Measurements from ENCODE around the gene XYLB.

XYLB gene

DNA sequence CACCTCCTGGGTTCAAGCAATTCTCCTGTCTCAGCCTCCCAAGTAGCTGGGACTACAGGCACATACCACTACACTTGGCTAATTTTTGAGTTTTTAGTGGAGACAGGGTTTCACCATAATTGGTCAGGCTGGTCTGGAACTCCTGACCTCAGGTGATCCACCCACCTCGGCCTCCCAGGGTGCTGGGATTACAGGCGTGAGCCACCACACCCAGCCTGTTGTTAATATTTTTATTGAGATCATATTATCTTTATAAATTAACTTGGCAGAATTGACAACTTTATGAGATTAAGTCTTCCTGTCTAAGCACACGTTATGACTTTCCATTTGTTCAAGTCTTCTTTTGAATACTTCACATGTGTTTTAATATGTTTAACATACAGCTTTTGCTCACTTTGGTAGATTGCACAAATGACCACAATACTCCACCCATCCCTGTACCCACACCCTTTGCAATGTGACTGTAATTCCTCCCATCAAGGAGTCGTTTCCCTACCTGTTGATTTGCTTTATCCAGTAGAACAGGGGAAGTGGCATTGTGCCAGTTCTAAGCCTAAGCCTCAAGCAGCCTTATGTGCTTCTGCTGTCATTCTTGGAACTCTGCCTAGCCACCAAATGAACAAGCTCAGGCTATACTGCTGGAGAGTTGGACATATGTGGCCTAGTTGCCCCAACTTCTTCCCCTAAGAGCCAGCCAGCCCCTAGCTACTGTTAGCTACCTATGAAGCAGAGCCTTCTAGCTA is 8.2 kb downstream of the XYLB start:
- Histone ChIP-seq H3K4me2 (ENCODE audit: low read depth, low read length) (no peak overlapping the region), H4K20me1 (ENCODE audit: insufficient read depth, low read length) (no peaks in the 10 kb centered on the region), H3K36me3 (replicated peaks; ENCODE audit: insufficient read depth, low read length) (no peaks in the 10 kb centered on the region), H3K79me2 (ENCODE audit: low read length) (peaks cover 10% of the 10 kb centered on the region; the same call in 1 of the 2 replicates), H3K4me1 (ENCODE audit: low read length) (no peaks in the 10 kb centered on the region), H2AFZ (ENCODE audit: low read length) (no peak overlapping the region), H3K9me3 (replicated peaks; ENCODE audit: insufficient read depth, low read length) (no peaks in the 10 kb centered on the region), H3K27ac (ENCODE audit: low read length) (no peak overlapping the region), H3K9ac (ENCODE audit: low read length) (no peak overlapping the region), H3K9me2 (replicated peaks; ENCODE audit: insufficient read depth, low read length) (no peaks in the 10 kb centered on the region), H3K27me3 (replicated peaks; ENCODE audit: insufficient read depth, low read length) (no peaks in the 10 kb centered on the region), H3F3A (ENCODE audit: insufficient read depth, low read length) (no peaks in the 10 kb centered on the region), H3K4me3 (ENCODE audit: low read length) (no peak overlapping the region)
- no peak for DNase-seq
- TF ChIP-seq, protein P1, sequence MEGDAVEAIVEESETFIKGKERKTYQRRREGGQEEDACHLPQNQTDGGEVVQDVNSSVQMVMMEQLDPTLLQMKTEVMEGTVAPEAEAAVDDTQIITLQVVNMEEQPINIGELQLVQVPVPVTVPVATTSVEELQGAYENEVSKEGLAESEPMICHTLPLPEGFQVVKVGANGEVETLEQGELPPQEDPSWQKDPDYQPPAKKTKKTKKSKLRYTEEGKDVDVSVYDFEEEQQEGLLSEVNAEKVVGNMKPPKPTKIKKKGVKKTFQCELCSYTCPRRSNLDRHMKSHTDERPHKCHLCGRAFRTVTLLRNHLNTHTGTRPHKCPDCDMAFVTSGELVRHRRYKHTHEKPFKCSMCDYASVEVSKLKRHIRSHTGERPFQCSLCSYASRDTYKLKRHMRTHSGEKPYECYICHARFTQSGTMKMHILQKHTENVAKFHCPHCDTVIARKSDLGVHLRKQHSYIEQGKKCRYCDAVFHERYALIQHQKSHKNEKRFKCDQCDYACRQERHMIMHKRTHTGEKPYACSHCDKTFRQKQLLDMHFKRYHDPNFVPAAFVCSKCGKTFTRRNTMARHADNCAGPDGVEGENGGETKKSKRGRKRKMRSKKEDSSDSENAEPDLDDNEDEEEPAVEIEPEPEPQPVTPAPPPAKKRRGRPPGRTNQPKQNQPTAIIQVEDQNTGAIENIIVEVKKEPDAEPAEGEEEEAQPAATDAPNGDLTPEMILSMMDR (IDR thresholded peaks at IDR 0.05; ENCODE audit: low read length), result no peak
- TF ChIP-seq EZH2phosphoT487 (IDR thresholded peaks at IDR 0.05; ENCODE audit: low read length) (no peak), EZH2 (optimal IDR thresholded peaks at IDR 0.05; ENCODE audit: low read depth, low read length) (no peak)

DNA sequence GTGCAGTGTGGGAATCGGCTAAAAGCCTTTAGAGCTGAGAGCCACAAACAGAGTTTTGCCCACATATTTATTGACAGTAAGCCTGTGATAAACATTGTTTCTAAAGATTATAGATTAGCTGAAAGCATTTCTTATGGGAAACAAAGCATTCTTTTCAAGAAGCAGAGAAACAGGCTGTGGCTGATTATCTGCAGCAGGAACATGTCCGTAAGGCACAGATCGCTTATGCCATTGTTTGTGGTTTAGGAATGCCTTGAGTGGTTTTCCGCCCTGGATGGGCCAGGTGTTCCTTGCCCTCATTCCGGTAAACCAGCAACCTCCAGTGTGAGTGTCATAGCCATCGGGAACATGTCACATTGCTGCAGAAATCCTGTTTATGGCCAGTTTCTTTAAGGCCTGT is 12.5 kb downstream of the XYLB start:
- Histone ChIP-seq H3K4me2 (ENCODE audit: low read depth, low read length) (no peak overlapping the region), H3K9me2 (replicated peaks; ENCODE audit: insufficient read depth, low read length) (no peaks in the 10 kb centered on the region), H3K36me3 (replicated peaks; ENCODE audit: insufficient read depth, low read length) (no peaks in the 10 kb centered on the region), H3K9ac (ENCODE audit: low read length) (no peak overlapping the region), H3K27me3 (replicated peaks; ENCODE audit: insufficient read depth, low read length) (no peaks in the 10 kb centered on the region), H3K4me1 (ENCODE audit: low read length) (no peaks in the 10 kb centered on the region), H3K4me3 (ENCODE audit: low read length) (no peak overlapping the region), H3K79me2 (ENCODE audit: low read length) (no peaks in the 10 kb centered on the region), H3K27ac (ENCODE audit: low read length) (no peak overlapping the region), H3K9me3 (replicated peaks; ENCODE audit: insufficient read depth, low read length) (no peaks in the 10 kb centered on the region), H2AFZ (ENCODE audit: low read length) (no peak overlapping the region), H4K20me1 (ENCODE audit: insufficient read depth, low read length) (no peaks in the 10 kb centered on the region), H3F3A (ENCODE audit: insufficient read depth, low read length) (no peaks in the 10 kb centered on the region)
- no peak for DNase-seq
- TF ChIP-seq, protein P1 (IDR thresholded peaks at IDR 0.05; ENCODE audit: low read length), result no peak
- TF ChIP-seq EZH2 (optimal IDR thresholded peaks at IDR 0.05; ENCODE audit: low read depth, low read length), result no peak
- no peak for TF ChIP-seq EZH2phosphoT487 (IDR thresholded peaks at IDR 0.05; ENCODE audit: low read length)

GRCh38 chr3:38360345-38360744 is 13.8 kb downstream of the XYLB start:
- no peaks in the 10 kb centered on the region for H3K9me3 ChIP-seq (replicated peaks; ENCODE audit: insufficient read depth, low read length)
- H3F3A ChIP-seq (ENCODE audit: insufficient read depth, low read length), result no peaks in the 10 kb centered on the region
- no peaks in the 10 kb centered on the region for H3K9me2 ChIP-seq (replicated peaks; ENCODE audit: insufficient read depth, low read length)
- no peak for TF ChIP-seq EZH2 (optimal IDR thresholded peaks at IDR 0.05; ENCODE audit: low read depth, low read length)
- TF ChIP-seq, protein P1 (IDR thresholded peaks at IDR 0.05; ENCODE audit: low read length), result no peak
- no peak for TF ChIP-seq EZH2phosphoT487 (IDR thresholded peaks at IDR 0.05; ENCODE audit: low read length)
- H3K4me3 ChIP-seq (ENCODE audit: low read length), result no peak overlapping the region
- no peak for DNase-seq
- no peaks in the 10 kb centered on the region for H4K20me1 ChIP-seq (ENCODE audit: insufficient read depth, low read length)
- no peak overlapping the region for H3K27ac ChIP-seq (ENCODE audit: low read length)
- no peaks in the 10 kb centered on the region for H3K36me3 ChIP-seq (replicated peaks; ENCODE audit: insufficient read depth, low read length)
- H3K4me1 ChIP-seq (ENCODE audit: low read length), result no peaks in the 10 kb centered on the region
- H2AFZ ChIP-seq (ENCODE audit: low read length), result no peak overlapping the region
- no peaks in the 10 kb centered on the region for H3K27me3 ChIP-seq (replicated peaks; ENCODE audit: insufficient read depth, low read length)
- no peak overlapping the region for H3K4me2 ChIP-seq (ENCODE audit: low read depth, low read length)
- H3K9ac ChIP-seq (ENCODE audit: low read length), result no peak overlapping the region
- H3K79me2 ChIP-seq (ENCODE audit: low read length), result no peaks in the 10 kb centered on the region
